GM18907 (cell line): ENCODE measurements around the gene GRHPR.
"Not testable (repeated sequence)": the region's sequence is repeated elsewhere in the genome, so short reads cannot be mapped to it uniquely, and the experiment has no call there.

Experiments
- ATAC-seq: cut with Tn5 transposase; IDR thresholded peaks from one replicate; pipeline ENCODE4 v1.9.1; 2021; ENCODE audit warnings: mild to moderate bottlenecking, moderate library complexity; ENCODE audit not compliant: unreplicated experiment

GRHPR gene

GRCh38 chr9:37444890-37445289 lies 22.4 kb downstream of the GRHPR start:
- ATAC-seq = no peak

- ATAC-seq = no peak
Measured at GRCh38 chr9:37445832-37446231, 23.3 kb downstream of the GRHPR start.

- ATAC-seq = no peak
Measured at GRCh38 chr9:37446401-37446800, 23.9 kb downstream of the GRHPR start.

- no peak for ATAC-seq
Measured at GRCh38 chr9:37447111-37447510, 24.6 kb downstream of the GRHPR start.

GRCh38 chr9:37449862-37450632 lies 27.6 kb downstream of the GRHPR start:
- ATAC-seq = no peak

- ATAC-seq = no peak
Measured at GRCh38 chr9:37451628-37452027, 29.1 kb downstream of the GRHPR start.

GRCh38 chr9:37452611-37453010 lies 30.1 kb downstream of the GRHPR start:
- ATAC-seq = no peak

GRCh38 chr9:37453827-37454226 lies 31.3 kb downstream of the GRHPR start:
- ATAC-seq = no peak

GRCh38 chr9:37454238-37454637 lies 31.7 kb downstream of the GRHPR start:
- ATAC-seq = no peak

- ATAC-seq = no peak
Measured at GRCh38 chr9:37455884-37456647, 33.6 kb downstream of the GRHPR start.

GRCh38 chr9:37456817-37457216 lies 34.3 kb downstream of the GRHPR start:
- ATAC-seq = no peak

- no peak for ATAC-seq
Measured at GRCh38 chr9:37464006-37464405, 41.5 kb downstream of the GRHPR start.

GRCh38 chr9:37464426-37465248 lies 42.1 kb downstream of the GRHPR start:
- ATAC-seq = peak; percentile 47

GRCh38 chr9:37465249-37466036 lies 42.9 kb downstream of the GRHPR start, which contains the start of gene ZBTB5:
TSS of gene ZBTB5 (minus strand) at chr9:37465450. CDS start at chr9:37442551, 22,899 bp downstream.
- peak; percentile 82 for ATAC-seq

- ATAC-seq = peak; percentile 24
Measured at GRCh38 chr9:37466037-37466709, 43.7 kb downstream of the GRHPR start.

GRCh38 chr9:37467530-37467929 lies 45.0 kb downstream of the GRHPR start:
- ATAC-seq = not testable (repeated sequence)

GRCh38 chr9:37468620-37469019 lies 46.1 kb downstream of the GRHPR start:
- no peak for ATAC-seq

GRCh38 chr9:37471942-37472684 lies 49.6 kb downstream of the GRHPR start:
- ATAC-seq = no peak

GRCh38 chr9:37473982-37474381 lies 51.5 kb downstream of the GRHPR start:
- not testable (repeated sequence) for ATAC-seq
